H7 (cell line): Measurements from ENCODE around the gene TTN. TPM values are rescaled to one million over a fixed set of nuclear protein-coding genes. Genes with fewer than 3 reads are reported as not detected.

ENCODE experiments used
- DNase-seq: peaks from one replicate; pipeline ENCODE4 v3.0.0; 2012
- H3K27me3 ChIP-seq: 2 replicates; pipeline ENCODE4 v1.6.0; 2011; ENCODE audit warnings: mild to moderate bottlenecking, low read length; ENCODE audit not compliant: control insufficient read depth, insufficient read depth
- H3K36me3 ChIP-seq: replicated peaks from 2 replicates; pipeline ENCODE4 v1.5.1; 2011; ENCODE audit warnings: low read length; ENCODE audit not compliant: control insufficient read depth, insufficient read depth
- H3K4me3 ChIP-seq: 2 replicates; pipeline ENCODE4 v1.5.1; 2011; ENCODE audit warnings: low read depth, mild to moderate bottlenecking, control low read depth, low read length, moderate library complexity; ENCODE audit not compliant: insufficient read depth
- total RNA-seq: library from RNA; depleted of rRNA; stranded (reverse); fragments of >200 nt; shearing (Covaris generic); gene quantifications from 2 replicates; pipeline ENCODE4 v1.2.3, GENCODE V29; 2014

TTN gene
- total RNA-seq, 1 experiment from 2014 or later = 0.80 TPM

- no peaks in the 10 kb centered on the region for H3K27me3 ChIP-seq
- no peaks in the 10 kb centered on the region for H3K36me3 ChIP-seq
- DNase-seq = no peak
- H3K4me3 ChIP-seq = no peak overlapping the region
These were observed 19.3 kb downstream of the TTN start for GRCh38 chr2:178787934-178788333.

- Histone ChIP-seq H3K27me3 (no peaks in the 10 kb centered on the region), H3K36me3 (no peaks in the 10 kb centered on the region), H3K4me3 (no peak overlapping the region)
- DNase-seq = no peak
These were observed 20.1 kb downstream of the TTN start for GRCh38 chr2:178787155-178787554.

GRCh38 chr2:178783889-178784288 lies 23.3 kb downstream of the TTN start:
- H3K36me3 ChIP-seq = no peaks in the 10 kb centered on the region
- no peaks in the 10 kb centered on the region for H3K27me3 ChIP-seq
- DNase-seq = no peak
- H3K4me3 ChIP-seq = no peak overlapping the region

GRCh38 chr2:178782236-178782635 lies 25.0 kb downstream of the TTN start:
- Histone ChIP-seq H3K27me3 (no peaks in the 10 kb centered on the region), H3K36me3 (no peaks in the 10 kb centered on the region), H3K4me3 (no peak overlapping the region)
- DNase-seq = no peak

- Histone ChIP-seq H3K36me3 (no peaks in the 10 kb centered on the region; the same call in 1 of the 2 replicates), H3K4me3 (no peak overlapping the region), H3K27me3 (no peaks in the 10 kb centered on the region)
- DNase-seq = no peak
These were observed 29.6 kb downstream of the TTN start for GRCh38 chr2:178777577-178777976.

GRCh38 chr2:178776751-178777150 lies 30.5 kb downstream of the TTN start:
- H3K4me3 ChIP-seq = no peak overlapping the region
- DNase-seq = no peak
- no peaks in the 10 kb centered on the region; the same call in 1 of the 2 replicates for H3K36me3 ChIP-seq
- H3K27me3 ChIP-seq = no peaks in the 10 kb centered on the region

- no peak overlapping the region for H3K4me3 ChIP-seq
- no peak for DNase-seq
- H3K27me3 ChIP-seq = no peaks in the 10 kb centered on the region
- H3K36me3 ChIP-seq = no peaks in the 10 kb centered on the region; the same call in 1 of the 2 replicates
These were observed 31.2 kb downstream of the TTN start for GRCh38 chr2:178775975-178776374.

- H3K36me3 ChIP-seq = no peaks in the 10 kb centered on the region
- H3K27me3 ChIP-seq = no peaks in the 10 kb centered on the region
- no peak overlapping the region for H3K4me3 ChIP-seq
- DNase-seq = no peak
These were observed 36.7 kb downstream of the TTN start for GRCh38 chr2:178770518-178770917.

GRCh38 chr2:178767094-178768060 lies 39.8 kb downstream of the TTN start:
- no peak for DNase-seq
- no peaks in the 10 kb centered on the region for H3K27me3 ChIP-seq
- H3K4me3 ChIP-seq = no peak overlapping the region
- H3K36me3 ChIP-seq = no peaks in the 10 kb centered on the region

GRCh38 chr2:178764097-178764496 lies 43.1 kb downstream of the TTN start:
- Histone ChIP-seq H3K4me3 (no peak overlapping the region), H3K36me3 (no peaks in the 10 kb centered on the region), H3K27me3 (no peaks in the 10 kb centered on the region)
- no peak for DNase-seq

GRCh38 chr2:178761759-178762371 lies 45.4 kb downstream of the TTN start:
- peak; percentile 21 for DNase-seq
- H3K4me3 ChIP-seq = no peak overlapping the region
- H3K27me3 ChIP-seq = no peaks in the 10 kb centered on the region
- H3K36me3 ChIP-seq = no peaks in the 10 kb centered on the region

GRCh38 chr2:178756843-178757242 lies 50.4 kb downstream of the TTN start:
- DNase-seq = no peak
- no peak overlapping the region for H3K4me3 ChIP-seq
- no peaks in the 10 kb centered on the region for H3K36me3 ChIP-seq
- no peaks in the 10 kb centered on the region for H3K27me3 ChIP-seq

- Histone ChIP-seq H3K27me3 (no peaks in the 10 kb centered on the region), H3K4me3 (no peak overlapping the region), H3K36me3 (no peaks in the 10 kb centered on the region)
- no peak for DNase-seq
These were observed 50.9 kb downstream of the TTN start for GRCh38 chr2:178756343-178756742.

GRCh38 chr2:178747767-178748166 lies 59.5 kb downstream of the TTN start:
- H3K36me3 ChIP-seq = no peaks in the 10 kb centered on the region
- DNase-seq = no peak
- H3K27me3 ChIP-seq = no peaks in the 10 kb centered on the region
- no peak overlapping the region for H3K4me3 ChIP-seq

GRCh38 chr2:178734518-178734917 lies 72.7 kb downstream of the TTN start:
- no peak overlapping the region for H3K4me3 ChIP-seq
- H3K27me3 ChIP-seq = no peaks in the 10 kb centered on the region
- H3K36me3 ChIP-seq = no peaks in the 10 kb centered on the region
- no peak for DNase-seq
